Measurements from ENCODE around the gene CNTN4. TPM values are rescaled to one million over a fixed set of nuclear protein-coding genes. Genes with fewer than 3 reads are reported as not detected.
"Not testable (repeated sequence)": the region's sequence is repeated elsewhere in the genome, so short reads cannot be mapped to it uniquely, and the experiment has no call there.

CNTN4 gene
- total RNA-seq, 2 donors from 2014 or later, result 13.0 to 50.1 TPM

DNA sequence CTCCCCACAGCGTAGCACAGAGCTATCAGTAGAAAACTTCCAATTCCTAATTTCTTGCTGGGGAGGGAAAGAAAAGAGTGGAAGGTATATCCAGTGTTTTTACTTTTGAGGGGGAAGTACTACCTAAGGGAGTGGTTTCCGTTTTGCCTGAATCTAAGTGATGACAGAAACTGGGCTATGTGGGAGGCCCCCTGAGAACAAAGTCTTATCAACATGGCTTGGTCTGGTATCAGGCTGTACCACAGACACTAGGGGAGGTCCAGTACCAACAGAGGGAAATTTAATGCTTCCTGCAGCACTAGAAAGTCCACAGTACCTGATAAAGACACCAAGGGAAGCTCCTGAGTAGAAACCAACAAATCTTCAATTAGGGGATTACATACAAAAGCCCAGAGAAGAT, 812.3 kb downstream of the CNTN4 start:
- no peak for DNase-seq
- no peak for ATAC-seq
- no peak overlapping the region for H3K4me3 ChIP-seq
- no peak overlapping the region for H3K27ac ChIP-seq
- no peaks in the 10 kb centered on the region for H3K36me3 ChIP-seq (replicated peaks in 1 of 2; ENCODE audit: insufficient read depth in 1 of 2, low read depth in 2 of 2)
- TF ChIP-seq, protein P1, sequence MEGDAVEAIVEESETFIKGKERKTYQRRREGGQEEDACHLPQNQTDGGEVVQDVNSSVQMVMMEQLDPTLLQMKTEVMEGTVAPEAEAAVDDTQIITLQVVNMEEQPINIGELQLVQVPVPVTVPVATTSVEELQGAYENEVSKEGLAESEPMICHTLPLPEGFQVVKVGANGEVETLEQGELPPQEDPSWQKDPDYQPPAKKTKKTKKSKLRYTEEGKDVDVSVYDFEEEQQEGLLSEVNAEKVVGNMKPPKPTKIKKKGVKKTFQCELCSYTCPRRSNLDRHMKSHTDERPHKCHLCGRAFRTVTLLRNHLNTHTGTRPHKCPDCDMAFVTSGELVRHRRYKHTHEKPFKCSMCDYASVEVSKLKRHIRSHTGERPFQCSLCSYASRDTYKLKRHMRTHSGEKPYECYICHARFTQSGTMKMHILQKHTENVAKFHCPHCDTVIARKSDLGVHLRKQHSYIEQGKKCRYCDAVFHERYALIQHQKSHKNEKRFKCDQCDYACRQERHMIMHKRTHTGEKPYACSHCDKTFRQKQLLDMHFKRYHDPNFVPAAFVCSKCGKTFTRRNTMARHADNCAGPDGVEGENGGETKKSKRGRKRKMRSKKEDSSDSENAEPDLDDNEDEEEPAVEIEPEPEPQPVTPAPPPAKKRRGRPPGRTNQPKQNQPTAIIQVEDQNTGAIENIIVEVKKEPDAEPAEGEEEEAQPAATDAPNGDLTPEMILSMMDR (IDR thresholded peaks at IDR 0.05), result no peak
- no peak for TF ChIP-seq POLR2A (IDR thresholded peaks at IDR 0.05)
- intact Hi-C loops (cut with DNase I), result no loop called here
- no peaks in the 10 kb centered on the region for H3K27me3 ChIP-seq
- no peaks in the 10 kb centered on the region for H3K4me1 ChIP-seq
- WGBS, 2 donors, result 57 to 65% methylated on average over 2 of the region's 2 CpGs
- H3K9me3 ChIP-seq, result no peaks in the 10 kb centered on the region

DNA sequence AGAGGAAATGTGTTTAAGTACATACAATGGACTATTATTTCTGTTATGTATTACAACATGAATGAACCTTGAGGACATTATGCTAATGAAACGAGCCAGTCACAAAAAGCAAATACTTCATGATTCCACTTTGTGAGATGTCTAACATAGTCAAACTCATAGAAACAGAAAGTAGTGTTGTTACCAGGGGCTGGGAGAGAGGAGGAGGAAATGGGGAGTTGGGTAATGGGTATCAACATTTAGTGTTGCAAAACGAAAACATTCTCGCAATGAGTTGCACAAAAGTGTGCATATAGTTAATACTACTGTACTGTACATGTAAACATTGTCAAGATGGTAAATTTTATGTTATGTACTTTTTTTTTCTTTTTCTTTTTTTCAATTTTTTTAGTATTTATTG, 817.2 kb downstream of the CNTN4 start:
- 51 to 67% methylated on average over 3 of the region's 3 CpGs for WGBS, 2 donors
- no peak for DNase-seq
- Histone ChIP-seq H3K4me1 (no peaks in the 10 kb centered on the region), H3K36me3 (replicated peaks in 1 of 2; ENCODE audit: insufficient read depth in 1 of 2, low read depth in 2 of 2) (no peaks in the 10 kb centered on the region), H3K9me3 (no peaks in the 10 kb centered on the region), H3K27ac (no peak overlapping the region), H3K4me3 (no peak overlapping the region), H3K27me3 (no peaks in the 10 kb centered on the region)
- intact Hi-C loops (cut with DNase I), result no loop called here
- no peak for TF ChIP-seq POLR2A (IDR thresholded peaks at IDR 0.05)
- TF ChIP-seq, protein P1 (IDR thresholded peaks at IDR 0.05), result no peak
- no peak for ATAC-seq

DNA sequence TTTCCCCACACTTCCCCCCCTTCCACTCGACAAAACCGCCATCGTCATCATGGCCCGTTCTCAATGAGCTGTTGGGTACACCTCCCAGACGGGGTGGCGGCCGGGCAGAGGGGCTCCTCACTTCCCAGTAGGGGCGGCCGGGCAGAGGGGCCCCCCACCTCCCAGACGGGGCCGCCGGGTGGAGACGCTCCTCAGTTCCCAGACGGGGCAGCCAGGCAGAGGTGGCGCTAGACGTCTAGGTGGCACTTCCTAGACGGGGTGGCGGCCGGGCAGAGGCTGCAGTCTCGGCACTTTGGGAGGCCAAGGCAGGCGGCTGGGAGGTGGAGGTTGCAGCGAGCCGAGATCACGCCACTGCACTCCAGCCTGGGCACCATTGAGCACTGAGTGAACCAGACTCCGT, 818.0 kb downstream of the CNTN4 start:
- WGBS, 2 donors, result 86 to 100% methylated on average over 2 to 17 of the region's 25 CpGs
- H3K27me3 ChIP-seq; intact Hi-C loops (cut with DNase I); H3K4me3 ChIP-seq; H3K9me3 ChIP-seq; H3K4me1 ChIP-seq; H3K27ac ChIP-seq; H3K36me3 ChIP-seq (replicated peaks in 1 of 2; ENCODE audit: insufficient read depth in 1 of 2, low read depth in 2 of 2); ATAC-seq; DNase-seq: not testable (repeated sequence)

DNA sequence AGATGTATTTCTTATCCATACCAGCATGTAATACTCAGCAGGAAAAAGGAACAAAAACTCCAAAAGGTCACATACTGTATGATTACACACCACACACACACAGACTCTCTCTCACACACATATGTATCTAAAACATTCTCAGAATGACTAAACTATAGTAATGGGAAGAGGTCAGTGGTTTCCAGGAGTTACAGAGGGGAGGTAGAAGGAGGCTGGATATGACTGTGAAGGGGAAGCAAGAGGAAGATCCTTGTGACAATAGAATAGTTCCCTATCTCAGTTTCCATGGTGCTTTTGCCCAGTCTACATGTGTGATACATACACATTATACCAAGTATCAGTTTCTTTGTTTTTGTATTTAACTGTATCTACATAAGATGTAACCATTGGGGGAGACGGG, 821.4 kb downstream of the CNTN4 start:
- H3K36me3 ChIP-seq (replicated peaks in 1 of 2; ENCODE audit: insufficient read depth in 1 of 2, low read depth in 2 of 2), result no peaks in the 10 kb centered on the region
- 55 to 81% methylated on average over 1 of the region's 1 CpG for WGBS, 2 donors
- H3K27ac ChIP-seq, result no peak overlapping the region
- H3K9me3 ChIP-seq, result no peaks in the 10 kb centered on the region
- ATAC-seq (no peak), DNase-seq (no peak)
- TF ChIP-seq, protein P1 (IDR thresholded peaks at IDR 0.05), result no peak
- no peak for TF ChIP-seq POLR2A (IDR thresholded peaks at IDR 0.05)
- no peaks in the 10 kb centered on the region for H3K27me3 ChIP-seq
- no peaks in the 10 kb centered on the region for H3K4me1 ChIP-seq
- H3K4me3 ChIP-seq, result no peak overlapping the region
- intact Hi-C loops (cut with DNase I), result no loop called here

DNA sequence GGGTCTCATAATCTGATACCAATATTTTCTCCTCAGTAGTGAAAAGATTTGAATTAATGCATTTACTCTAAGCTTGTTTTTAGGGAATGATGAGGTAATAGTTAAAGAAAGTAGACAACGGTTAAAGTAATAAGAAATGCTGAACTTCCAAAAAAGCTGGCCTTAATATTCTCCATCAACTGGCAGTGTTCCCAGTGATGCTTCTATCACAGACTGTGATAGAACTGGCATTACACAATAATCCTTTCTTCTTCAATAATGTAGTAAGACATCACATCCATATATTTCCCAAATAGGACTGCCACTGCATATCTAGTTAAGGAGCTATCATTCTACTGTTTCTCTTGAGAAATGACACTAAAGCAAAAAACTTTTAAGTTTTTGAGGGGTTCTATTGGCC, 822.8 kb downstream of the CNTN4 start:
- Histone ChIP-seq H3K27me3 (no peaks in the 10 kb centered on the region), H3K36me3 (replicated peaks in 1 of 2; ENCODE audit: insufficient read depth in 1 of 2, low read depth in 2 of 2) (no peaks in the 10 kb centered on the region), H3K9me3 (no peaks in the 10 kb centered on the region), H3K27ac (no peak overlapping the region), H3K4me1 (no peaks in the 10 kb centered on the region), H3K4me3 (no peak overlapping the region)
- TF ChIP-seq, protein P1 (IDR thresholded peaks at IDR 0.05), result no peak
- no peak for TF ChIP-seq POLR2A (IDR thresholded peaks at IDR 0.05)
- 43 to 58% methylated on average over 1 of the region's 1 CpG for WGBS, 2 donors
- ATAC-seq (no peak), DNase-seq (no peak)
- intact Hi-C loops (cut with DNase I), result no loop called here

Measured in body of pancreas (tissue), 4 donors.